ENCODE data around the gene CLEC16A. TPM values are rescaled to one million over a fixed set of nuclear protein-coding genes. Genes with fewer than 3 reads are reported as not detected.
"Not testable (repeated sequence)": the region's sequence is repeated elsewhere in the genome, so short reads cannot be mapped to it uniquely, and the experiment has no call there.

CLEC16A gene
- total RNA-seq, 4 donors from 2014 or later = 7.6 to 65.6 (median 28.0) TPM

- no peaks in the 10 kb centered on the region for H3K9me3 ChIP-seq
- H3K4me1 ChIP-seq = peaks cover 0 to 6% of the 10 kb centered on the region in 2 donors
- no peaks in the 10 kb centered on the region for H3K27me3 ChIP-seq
- TF ChIP-seq CTCF (IDR thresholded peaks at IDR 0.05) = no peak
- TF ChIP-seq POLR2A (IDR thresholded peaks at IDR 0.05) = no peak
- DNase-seq = no peak
- H3K36me3 ChIP-seq = no peaks in the 10 kb centered on the region
- H3K4me3 ChIP-seq = no peak overlapping the region
- intact Hi-C loops (cut with DNase I; ENCODE audit: low total_unique reads) = loop anchor here (10.0 kb wide), 1 partner anchor 411 kb away; no protein-coding TSS in a partner anchor
- H3K27ac ChIP-seq = no peak overlapping the region
Measured at GRCh38 chr16:10926094-10926493, 18.3 kb upstream of the CLEC16A start.

GRCh38 chr16:10926867-10927266 lies 17.5 kb upstream of the CLEC16A start:
- TF ChIP-seq CTCF (IDR thresholded peaks at IDR 0.05) (no peak), POLR2A (IDR thresholded peaks at IDR 0.05) (no peak)
- intact Hi-C loops (cut with DNase I; ENCODE audit: low total_unique reads) = loop anchor here (10.0 kb wide), 1 partner anchor 412 kb away; no protein-coding TSS in a partner anchor

GRCh38 chr16:10927497-10928112 lies 16.8 kb upstream of the CLEC16A start:
- no peak for TF ChIP-seq POLR2A (IDR thresholded peaks at IDR 0.05)
- TF ChIP-seq CTCF (IDR thresholded peaks at IDR 0.05) = no peak
- intact Hi-C loops (cut with DNase I; ENCODE audit: low total_unique reads) = loop anchor here (10.0 kb wide), 1 partner anchor 413 kb away; no protein-coding TSS in a partner anchor
- H3K4me1 ChIP-seq = no peaks in the 10 kb centered on the region
- H3K27me3 ChIP-seq = no peaks in the 10 kb centered on the region
- H3K36me3 ChIP-seq = no peaks in the 10 kb centered on the region
- no peaks in the 10 kb centered on the region for H3K9me3 ChIP-seq
- H3K4me3 ChIP-seq = no peak overlapping the region
- no peak for DNase-seq
- H3K27ac ChIP-seq = no peak overlapping the region

More at GRCh38 chr16:10926867-10927266, 17.5 kb upstream of the CLEC16A start:
- Histone ChIP-seq H3K4me3 (no peak overlapping the region), H3K4me1 (peaks cover 0 to 6% of the 10 kb centered on the region in 2 donors), H3K27me3 (no peaks in the 10 kb centered on the region), H3K27ac (no peak overlapping the region), H3K9me3 (no peaks in the 10 kb centered on the region), H3K36me3 (no peaks in the 10 kb centered on the region)
- no peak for DNase-seq

GRCh38 chr16:10929097-10929496 lies 15.3 kb upstream of the CLEC16A start:
- H3K27me3 ChIP-seq, H3K9me3 ChIP-seq, H3K4me3 ChIP-seq, DNase-seq, H3K4me1 ChIP-seq, H3K36me3 ChIP-seq, H3K27ac ChIP-seq: not testable (repeated sequence)
- intact Hi-C loops (cut with DNase I; ENCODE audit: low total_unique reads) = loop anchor here (10.0 kb wide), 1 partner anchor 414 kb away; no protein-coding TSS in a partner anchor

GRCh38 chr16:10929853-10930754 lies 14.3 kb upstream of the CLEC16A start:
- intact Hi-C loops (cut with DNase I; ENCODE audit: low total_unique reads) = loop anchor here (10.0 kb wide), 1 partner anchor 415 kb away; no protein-coding TSS in a partner anchor
- TF ChIP-seq CTCF (IDR thresholded peaks at IDR 0.05) = no peak
- TF ChIP-seq POLR2A (IDR thresholded peaks at IDR 0.05) = no peak
- H3K9me3 ChIP-seq = no peaks in the 10 kb centered on the region
- no peaks in the 10 kb centered on the region for H3K36me3 ChIP-seq
- H3K27me3 ChIP-seq = no peaks in the 10 kb centered on the region
- no peak for DNase-seq
- H3K4me1 ChIP-seq = no peaks in the 10 kb centered on the region
- H3K4me3 ChIP-seq = no peak overlapping the region
- H3K27ac ChIP-seq = no peak overlapping the region
